HG03135 (cell line): ENCODE data around the gene PRAME.
"Not testable (repeated sequence)": the region's sequence is repeated elsewhere in the genome, so short reads cannot be mapped to it uniquely, and the experiment has no call there.

Source experiments
- ATAC-seq: cut with Tn5 transposase; IDR thresholded peaks from one replicate; pipeline ENCODE4 v1.9.1; 2021; ENCODE audit warnings: mild to moderate bottlenecking, moderate library complexity; ENCODE audit not compliant: unreplicated experiment

Gene PRAME

DNA sequence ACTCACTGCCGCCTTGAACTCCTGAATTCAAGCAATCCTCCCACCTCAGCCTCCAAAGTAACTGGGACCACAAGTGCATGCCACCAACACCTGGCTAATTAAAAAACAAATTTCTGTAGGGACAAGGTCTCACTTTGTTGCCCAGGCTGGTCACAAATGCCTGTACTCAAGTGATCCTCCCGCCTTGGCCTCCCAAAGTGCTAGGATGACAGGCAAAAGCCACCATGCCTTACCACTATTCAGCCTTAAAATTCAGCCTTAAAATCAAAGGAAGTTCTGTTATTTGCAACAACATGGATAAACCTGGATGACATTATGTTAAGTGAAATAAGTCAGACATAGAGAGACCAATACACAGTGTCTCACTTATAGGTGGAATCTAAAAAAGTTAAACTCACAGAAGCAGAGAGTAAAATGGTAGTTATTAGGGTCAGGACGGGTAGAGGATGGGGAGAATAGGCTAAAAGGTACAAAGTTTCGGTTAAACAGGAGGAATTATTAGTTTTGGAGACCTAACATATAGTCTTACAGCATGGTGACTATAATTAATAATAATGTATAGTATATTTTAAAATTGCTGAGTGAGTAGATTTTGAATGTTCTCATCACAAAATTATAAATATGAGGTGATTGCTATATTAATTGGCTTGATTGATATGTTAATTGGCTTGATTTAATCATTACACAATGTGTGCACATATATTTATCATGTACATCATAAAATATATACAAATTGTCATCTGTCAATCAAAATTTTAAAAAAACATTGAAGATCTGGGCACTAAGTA, 32.7 kb downstream of the PRAME start:
- no peak for ATAC-seq

- no peak for ATAC-seq
Measured at GRCh38 chr22:22523494-22523893, 35.6 kb downstream of the PRAME start.

DNA sequence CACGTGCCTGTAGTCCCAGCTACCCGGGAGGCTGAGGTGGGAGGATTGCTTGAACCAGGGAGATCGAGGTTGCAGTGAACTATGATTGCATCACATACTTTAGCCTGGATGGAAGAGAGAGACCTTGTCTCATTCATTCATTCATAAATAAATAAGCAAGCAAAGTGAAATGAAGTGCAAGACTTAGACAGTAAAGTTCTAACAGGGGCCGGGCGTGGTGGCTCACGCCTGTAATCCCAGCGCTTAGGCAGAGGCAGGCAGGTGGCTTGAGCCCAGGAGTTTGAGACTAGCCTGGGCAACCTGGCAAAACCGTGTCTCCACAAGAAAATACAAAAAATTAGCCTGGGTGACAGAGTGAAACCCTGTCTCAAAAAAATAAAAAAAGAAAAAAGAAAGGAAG, 37.4 kb downstream of the PRAME start:
- ATAC-seq, result no peak

DNA sequence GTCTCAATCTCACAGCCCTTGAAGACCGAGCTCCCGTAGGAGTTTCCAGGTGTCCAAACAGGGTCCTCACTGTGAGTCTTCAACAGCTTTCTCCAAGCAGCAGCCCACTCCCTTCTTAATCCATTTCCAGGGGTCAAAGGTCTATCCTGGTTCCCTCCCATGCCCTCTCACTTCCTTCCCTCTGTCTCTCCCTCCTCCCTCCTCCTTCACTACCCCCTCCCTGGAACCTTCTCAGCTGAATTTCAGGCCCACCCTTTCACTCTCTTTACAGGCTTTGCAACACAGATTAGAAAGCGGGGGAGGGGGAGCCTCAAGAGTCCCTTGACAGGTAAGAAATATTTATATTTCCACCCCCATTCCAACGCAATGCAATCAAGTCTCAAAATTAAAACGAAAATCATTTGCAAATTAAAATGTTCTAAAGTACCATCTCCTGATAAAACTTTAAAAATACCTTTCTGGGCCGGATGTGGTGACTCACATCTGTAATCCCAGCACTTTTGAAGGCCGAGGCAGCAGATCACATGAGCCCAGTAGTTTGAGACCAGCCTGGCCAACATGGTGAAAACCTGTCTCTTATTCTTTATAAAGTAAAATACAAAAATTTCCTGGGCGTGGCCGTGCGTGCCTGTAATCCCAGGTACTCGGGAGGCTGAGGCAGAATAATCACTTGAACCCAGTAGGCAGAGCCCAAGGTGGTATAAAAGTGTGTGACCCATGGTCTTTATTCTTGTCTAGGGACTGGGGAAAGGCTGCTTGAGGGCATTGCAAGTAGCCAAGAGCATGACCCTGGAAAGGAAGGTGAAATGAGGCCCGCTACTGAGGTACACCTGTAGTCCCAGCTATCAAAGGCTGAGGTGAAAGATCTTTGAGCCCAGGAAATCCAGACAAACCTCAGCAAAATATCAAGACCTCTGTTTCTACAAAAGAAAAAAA, 38.1 kb downstream of the PRAME start:
- ATAC-seq, result no peak

DNA sequence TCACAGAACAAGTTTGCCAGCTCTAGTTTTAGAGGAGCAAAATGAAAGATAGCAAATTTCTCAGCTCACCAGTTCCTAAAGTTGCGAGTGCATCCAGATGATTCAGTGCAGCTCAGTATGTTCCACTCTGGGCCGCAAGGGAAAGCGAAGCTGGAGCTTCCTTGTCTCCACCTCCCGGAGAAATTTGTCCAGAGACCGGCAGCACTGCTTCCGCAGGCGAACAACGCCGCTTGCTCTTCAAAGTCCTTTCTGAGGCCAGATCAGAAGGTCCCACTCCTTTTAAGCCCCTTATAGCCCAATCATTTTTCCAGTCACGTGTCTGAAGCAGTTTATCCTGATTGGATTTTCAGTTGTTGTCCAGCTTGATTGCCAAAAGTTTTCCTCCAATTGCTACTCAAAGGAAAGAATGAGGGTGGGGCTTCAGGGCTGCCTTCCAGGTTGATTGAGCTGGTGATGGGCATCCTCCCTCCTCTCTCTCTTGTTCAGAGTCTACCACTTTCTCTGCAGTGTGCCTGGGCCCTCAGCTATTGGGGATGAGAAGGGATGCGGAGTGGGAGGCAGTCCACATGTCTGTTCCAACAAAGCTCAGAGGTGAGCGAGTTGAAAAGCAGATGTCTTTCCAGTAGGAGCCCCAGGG, 38.9 kb downstream of the PRAME start, which contains the start of gene ZNF280A:
Gene ZNF280A (minus strand): TSS at position 251 of the 637 bp plus-strand sequence. CDS start 4,640 bp downstream, outside the sequence.
- no peak for ATAC-seq

- ATAC-seq, result no peak
Measured at GRCh38 chr22:22519591-22519990, 39.5 kb downstream of the PRAME start.

DNA sequence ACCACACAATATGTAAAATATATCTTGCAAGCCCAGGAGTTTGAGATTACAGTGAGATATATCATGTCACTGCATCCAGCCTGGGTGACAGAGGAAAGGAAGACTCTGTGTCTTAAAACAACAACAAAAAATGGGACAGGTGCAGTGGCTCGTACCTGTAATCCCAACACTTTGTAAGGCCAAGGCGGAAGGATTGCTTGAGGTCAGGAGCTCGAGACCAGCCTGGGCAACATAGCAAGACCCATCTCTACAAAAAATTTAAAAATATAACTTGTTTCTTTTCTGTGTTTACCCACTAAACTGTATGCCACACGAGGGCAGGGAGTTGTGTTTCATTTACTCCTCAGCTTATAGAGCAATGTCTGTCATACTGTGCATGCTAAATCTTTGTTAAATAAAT, 42.1 kb downstream of the PRAME start:
- no peak for ATAC-seq

DNA sequence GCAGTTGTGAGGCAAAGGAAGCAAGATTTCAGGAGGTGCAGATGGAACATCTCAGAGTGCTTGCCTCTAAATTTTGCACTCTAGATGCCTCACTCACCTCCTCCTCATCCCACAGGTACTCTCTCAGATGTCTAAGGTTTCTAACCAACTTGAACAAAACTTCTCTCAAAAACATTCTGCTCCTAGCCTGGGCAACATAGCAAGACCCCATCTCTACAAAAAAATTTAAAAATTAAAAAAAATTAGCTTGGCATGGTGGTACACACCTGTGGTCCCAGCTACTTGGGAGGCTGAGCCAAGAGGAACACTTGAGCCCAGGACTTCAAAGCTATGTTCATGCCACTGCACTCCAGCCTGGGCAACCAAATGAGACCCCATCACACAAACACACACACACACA, 43.2 kb downstream of the PRAME start:
- ATAC-seq, result no peak

DNA sequence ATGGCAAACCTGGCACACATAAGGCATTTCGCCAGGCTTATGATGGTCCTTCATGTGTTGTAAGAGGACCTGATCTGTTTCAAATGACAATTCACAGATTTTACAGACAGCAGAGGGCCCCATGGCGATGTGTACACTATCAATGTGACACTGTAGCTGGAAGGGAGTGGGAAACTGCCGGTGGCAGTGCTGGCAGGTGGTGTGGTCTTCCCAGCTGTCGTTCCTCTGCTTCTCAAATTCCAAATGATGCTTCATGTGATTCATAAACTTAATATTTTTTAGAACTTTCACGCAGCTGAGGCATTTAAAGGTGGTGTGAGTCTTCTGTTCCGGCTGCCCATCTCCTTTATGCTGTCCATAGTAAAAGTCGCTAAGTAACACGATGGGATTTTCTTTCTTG, 44.6 kb downstream of the PRAME start:
- ATAC-seq, result not testable (repeated sequence)

DNA sequence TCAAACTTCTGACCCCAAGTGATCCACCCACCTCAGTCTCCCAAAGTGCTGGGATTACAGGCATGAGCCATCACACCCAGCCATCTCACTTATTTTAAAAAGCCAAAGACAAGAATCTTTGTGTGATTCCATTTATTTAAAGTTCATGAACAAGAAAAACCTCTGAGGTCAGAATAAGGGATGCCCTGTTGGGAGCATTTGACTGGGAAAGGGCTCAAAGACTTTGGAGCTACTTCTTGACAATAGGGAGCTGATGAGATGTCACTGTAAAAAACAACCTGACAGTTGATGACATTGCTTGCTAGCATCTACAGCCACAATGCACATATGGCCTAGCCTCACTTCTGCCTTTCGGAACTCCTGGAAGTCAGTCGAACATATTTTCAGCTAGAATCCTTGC, 45.4 kb downstream of the PRAME start:
- no peak for ATAC-seq

DNA sequence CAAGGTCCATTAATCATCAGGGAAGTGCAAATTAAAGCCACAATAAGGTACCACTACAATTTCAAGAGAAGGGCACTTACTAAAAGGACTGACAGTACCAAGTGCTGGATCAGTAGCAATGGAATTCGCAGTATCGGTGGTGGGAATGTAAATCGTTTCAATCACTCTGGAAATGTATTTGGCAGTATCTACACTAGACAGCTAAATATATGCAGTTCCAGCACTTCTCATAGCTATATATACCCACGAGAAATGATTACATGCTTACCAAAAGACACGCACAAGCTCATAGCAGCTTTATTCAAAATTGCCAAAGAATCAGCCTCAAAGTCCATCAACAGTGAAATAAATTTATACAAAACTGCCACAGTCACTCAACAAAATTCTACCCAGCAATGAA, 46.1 kb downstream of the PRAME start:
- ATAC-seq, result no peak

GRCh38 chr22:22510833-22511232, 48.2 kb downstream of the PRAME start:
- ATAC-seq, result not testable (repeated sequence)

GRCh38 chr22:22509912-22510311, 49.2 kb downstream of the PRAME start:
- ATAC-seq, result not testable (repeated sequence)

DNA sequence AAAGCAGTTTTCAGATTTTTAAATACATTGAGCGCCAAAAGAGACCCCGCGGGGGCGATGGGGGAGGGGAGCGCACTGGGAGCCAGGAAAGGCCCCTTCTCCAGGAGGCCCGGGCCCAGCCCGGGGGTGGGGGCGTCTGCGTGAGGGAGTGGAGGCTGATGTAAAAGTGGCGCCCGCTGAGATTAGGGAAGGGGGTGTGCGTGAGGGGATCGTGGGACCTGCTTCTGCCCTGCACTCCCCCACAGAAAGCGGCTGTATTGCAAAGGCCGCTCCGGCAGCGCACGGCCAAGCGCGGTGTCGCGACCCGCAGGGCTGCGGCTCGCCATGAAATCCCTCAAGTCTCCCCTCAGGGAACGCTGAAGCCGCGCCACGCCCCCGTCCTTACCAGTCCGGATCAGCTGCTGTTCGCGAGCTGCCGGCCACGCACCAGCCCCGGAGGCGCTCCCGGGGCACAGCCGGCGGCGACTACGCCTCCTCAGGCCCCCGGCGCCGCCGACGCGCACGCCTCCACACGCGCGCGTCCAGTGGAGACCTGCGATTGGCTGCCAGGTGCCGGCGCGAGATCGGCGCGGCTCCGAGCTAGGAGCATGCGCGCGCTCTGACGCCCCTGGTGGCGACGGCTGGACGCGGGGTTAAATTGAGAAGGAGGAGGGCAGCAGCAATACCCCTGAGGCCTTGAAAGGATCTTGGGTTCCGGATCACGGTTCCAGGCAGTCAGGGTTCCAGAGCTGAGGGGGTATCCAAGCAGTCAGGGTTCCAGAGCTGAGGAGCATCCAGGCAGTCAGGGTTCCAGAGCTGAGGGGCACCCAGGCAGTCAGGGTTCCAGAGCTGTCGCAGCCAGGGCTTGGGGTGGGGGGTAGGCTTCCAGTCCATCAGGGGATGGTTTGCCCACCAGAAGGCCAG, 50.5 kb downstream of the PRAME start, which contains the start of gene ZNF280B:
Gene ZNF280B (minus strand): TSS at position 469 of the 903 bp plus-strand sequence. CDS start 19,344 bp downstream, outside the sequence.
- peak; percentile 93 for ATAC-seq

- ATAC-seq, result no peak
Measured at GRCh38 chr22:22507743-22508273, 51.3 kb downstream of the PRAME start.

DNA sequence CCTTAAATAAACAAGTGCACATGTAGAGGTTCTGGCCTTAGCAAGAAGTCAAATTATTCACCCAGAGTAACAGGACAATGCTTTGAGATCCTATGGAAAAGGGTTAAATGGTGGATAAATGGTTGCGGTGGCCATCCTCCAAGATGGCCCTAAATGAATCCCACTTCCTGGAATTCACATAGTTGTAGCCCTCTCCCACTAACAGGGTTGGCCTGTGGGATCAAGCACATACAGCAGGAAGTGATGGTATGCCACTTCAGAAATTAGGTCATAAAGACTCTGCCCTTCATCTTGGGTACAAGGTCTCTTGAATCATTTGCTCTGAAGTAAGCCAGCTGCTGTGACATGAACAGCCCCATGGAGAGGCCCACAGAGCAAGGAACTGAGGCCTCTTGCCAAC, 52.3 kb downstream of the PRAME start:
- ATAC-seq, result no peak

GRCh38 chr22:22498267-22498666, 60.8 kb downstream of the PRAME start:
- no peak for ATAC-seq
